ENCODE measurements around the gene SMAD6.

DNA sequence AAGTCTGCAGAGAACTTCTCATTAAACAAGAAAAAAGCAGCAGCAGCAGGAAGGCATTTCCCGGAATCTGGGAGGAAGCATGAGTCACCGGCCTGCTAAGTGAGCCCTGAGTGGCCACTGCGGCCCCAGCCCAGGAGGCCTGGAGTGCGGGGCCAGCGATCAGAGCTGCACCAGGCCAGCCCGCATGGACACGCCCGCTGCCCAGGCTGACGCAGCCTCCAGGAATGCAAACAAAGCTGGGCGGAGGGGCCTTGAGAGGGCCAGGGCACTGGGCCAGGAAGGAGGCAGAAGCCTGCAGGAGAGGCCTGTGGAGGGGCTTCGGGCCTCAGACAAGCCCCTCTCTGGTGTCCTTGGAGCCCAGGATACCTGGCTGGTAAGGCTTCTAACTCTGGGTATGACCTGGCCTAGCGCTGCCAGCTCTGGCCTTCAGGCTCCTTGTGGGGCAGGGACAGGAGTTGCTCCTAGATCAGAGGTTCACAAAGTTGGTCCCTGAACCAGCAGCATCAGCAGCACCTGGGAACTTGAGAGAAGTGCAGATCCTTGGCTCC is 101.2 kb downstream of the SMAD6 start:
- TF ChIP-seq CTCF (IDR thresholded peaks at IDR 0.05; ENCODE audit: low read depth, low read length, poor library complexity, severe bottlenecking) (no peak), EZH2phosphoT487 (IDR thresholded peaks at IDR 0.05; ENCODE audit: borderline replicate concordance, low read length) (no peak)

Measured in DOHH2 (cell line).